GM08714 (cell line): Measurements from ENCODE around the gene CHD2.
"Not testable (repeated sequence)": the region's sequence is repeated elsewhere in the genome, so short reads cannot be mapped to it uniquely, and the experiment has no call there.

Source experiments
- H3K4me3 ChIP-seq: fragments of 200-500 bp; sonication (Bioruptor generic); 2 replicates; pipeline ENCODE4 v1.5.1; 2014; ENCODE audit warnings: mild to moderate bottlenecking, low read length, inconsistent platforms
- ZNF274 ChIP-seq: IDR thresholded peaks from 2 replicates; pipeline ENCODE4 v1.6.1; 2012; ENCODE audit warnings: mild to moderate bottlenecking, low read depth, low read length

The CHD2 gene

GRCh38 chr15:92906563-92907081 lies 6.5 kb downstream of the CHD2 start:
- no peak for TF ChIP-seq ZNF274
- H3K4me3 ChIP-seq = peak overlapping the region; percentile 26; the same call in 1 of the 2 replicates

GRCh38 chr15:92907229-92907628 lies 7.1 kb downstream of the CHD2 start:
- H3K4me3 ChIP-seq = peak overlapping the region; percentile 59; the same call in 1 of the 2 replicates
- no peak for TF ChIP-seq ZNF274

GRCh38 chr15:92907896-92908712 lies 8.0 kb downstream of the CHD2 start:
- peak overlapping the region; percentile 59 for H3K4me3 ChIP-seq
- TF ChIP-seq ZNF274 = no peak

- no peak for TF ChIP-seq ZNF274
- H3K4me3 ChIP-seq = peak overlapping the region; percentile 23
These were observed 8.6 kb downstream of the CHD2 start for GRCh38 chr15:92908713-92909057.

- peak overlapping the region; percentile 23; the same call in 1 of the 2 replicates for H3K4me3 ChIP-seq
- TF ChIP-seq ZNF274 = no peak
These were observed 9.1 kb downstream of the CHD2 start for GRCh38 chr15:92909136-92909781.

- no peak overlapping the region for H3K4me3 ChIP-seq
- TF ChIP-seq ZNF274 = no peak
These were observed 10.3 kb downstream of the CHD2 start for GRCh38 chr15:92910451-92910850.

GRCh38 chr15:92914103-92914499 lies 14.0 kb downstream of the CHD2 start:
- TF ChIP-seq ZNF274 = no peak
- H3K4me3 ChIP-seq = no peak overlapping the region

- TF ChIP-seq ZNF274 = no peak
- peak overlapping the region; percentile 42; the same call in 1 of the 2 replicates for H3K4me3 ChIP-seq
These were observed 14.7 kb downstream of the CHD2 start for GRCh38 chr15:92914768-92915221.

GRCh38 chr15:92915766-92916435 lies 15.8 kb downstream of the CHD2 start:
- TF ChIP-seq ZNF274 = no peak
- H3K4me3 ChIP-seq = no peak overlapping the region

- no peak for TF ChIP-seq ZNF274
- H3K4me3 ChIP-seq = no peak overlapping the region; the same call in 1 of the 2 replicates
These were observed 17.7 kb downstream of the CHD2 start for GRCh38 chr15:92917598-92918407.

- not testable (repeated sequence) for H3K4me3 ChIP-seq
These were observed 18.8 kb downstream of the CHD2 start for GRCh38 chr15:92918881-92919280.

GRCh38 chr15:92920595-92921161 lies 20.6 kb downstream of the CHD2 start:
- H3K4me3 ChIP-seq = no peak overlapping the region
- no peak for TF ChIP-seq ZNF274

GRCh38 chr15:92921215-92922131 lies 21.3 kb downstream of the CHD2 start:
- TF ChIP-seq ZNF274 = no peak
- H3K4me3 ChIP-seq = no peak overlapping the region
